K562 (cell line): ENCODE data around the gene IPO13. TPM values are rescaled to one million over a fixed set of nuclear protein-coding genes. Genes with fewer than 3 reads are reported as not detected.

Experiments used
- ATAC-seq: fragments of 200-7000 bp; cut with Tn5 transposase; 3 replicates; pipeline ENCODE4 v1.9.1; 2020; ENCODE audit warnings: moderate library complexity
- BruUV-seq: library from RNA; stranded (reverse); fragments of 400-500 nt; replicated peaks from 2 replicates; lab custom pipeline; 2021; lab: Mats Ljungman, UMichigan
- CTCF ChIA-PET: fragments of 300-600 bp; formaldehyde crosslinking; extraction: SDS; loops from one replicate; lab custom pipeline; 2021; ENCODE audit warnings: low intra/inter-chr PET ratio; lab: Yijun Ruan, JAX
- POLR2A ChIA-PET: fragments of 300-600, 350-650 bp; sonication (Branson Sonifier 250); formaldehyde crosslinking; extraction: SDS; loops from one replicate; lab custom pipeline; 2021; ENCODE audit warnings: antibody characterized with exemption, inconsistent platforms; lab: Yijun Ruan, JAX
- DNase-seq, 4 experiments: peaks; one replicate each; pipeline versions ENCODE4 v3.0.0 to v3.0.0-alpha.2; 2011 to 2018; ENCODE audit warnings: low spot score in 3 of 4, mixed read lengths in 3 of 4; ENCODE audit errors: extremely low read depth in 1 of 4
- FAIRE-seq: peaks from 2 replicates; lab custom pipeline; 2011; peaks lifted over from hg19 to GRCh38; lab: Jason Lieb, UNC
- H2AFZ ChIP-seq: 2 replicates; pipeline ENCODE4 v1.6.0; 2011; ENCODE audit warnings: low read depth, low read length, control low read depth, inconsistent platforms
- H3K27ac ChIP-seq: fragments of 200-600 bp; 3 replicates; pipeline ENCODE4 v1.8.0; 2011; ENCODE audit warnings: low read depth, mild to moderate bottlenecking, control low read depth, inconsistent platforms, low read length, moderate library complexity, mixed read lengths; ENCODE audit errors: extremely low read depth
- H3K27me3 ChIP-seq, 2 experiments: fragments of 300-600 bp in 1 of 2; 2 replicates in 1 of 2; 3 replicates in 1 of 2; pipeline versions ENCODE4 v1.6.0 to v1.8.0; 2011; ENCODE audit warnings: inconsistent platforms in 2 of 2, low read length in 2 of 2, mild to moderate bottlenecking in 1 of 2, mixed read lengths in 1 of 2, moderate library complexity in 1 of 2; ENCODE audit not compliant: control insufficient read depth in 2 of 2, insufficient read depth in 2 of 2
- H3K36me3 ChIP-seq: fragments of 300-600 bp; 3 replicates; pipeline ENCODE4 v1.8.0; 2011; ENCODE audit warnings: mild to moderate bottlenecking, low read length, inconsistent platforms; ENCODE audit not compliant: control insufficient read depth, insufficient read depth
- H3K4me1 ChIP-seq, 2 experiments: fragments of 200-600 bp in 1 of 2; replicated peaks in 1 of 2; 2 replicates in 1 of 2; 3 replicates in 1 of 2; pipeline versions ENCODE4 v1.5.1 to v1.8.0; 2011; ENCODE audit warnings: inconsistent platforms in 2 of 2, low read length in 2 of 2, mild to moderate bottlenecking in 1 of 2, mixed read lengths in 1 of 2, moderate library complexity in 1 of 2; ENCODE audit not compliant: control insufficient read depth in 2 of 2, insufficient read depth in 2 of 2
- H3K4me2 ChIP-seq: 2 replicates; pipeline ENCODE4 v1.6.1; 2011; ENCODE audit warnings: low read length, control low read depth, inconsistent platforms, mixed read lengths; ENCODE audit not compliant: insufficient read depth
- H3K4me3 ChIP-seq: fragments of 200-600 bp; sonication (generic), shearing (Covaris generic); 2 replicates; pipeline ENCODE4 v1.5.1; 2016; ENCODE audit warnings: control low read depth, inconsistent platforms
- H3K79me2 ChIP-seq: fragments of 200-600 bp; 3 replicates; pipeline ENCODE4 v1.8.0; 2011; ENCODE audit warnings: low read length, inconsistent platforms; ENCODE audit not compliant: control insufficient read depth, insufficient read depth
- H3K9ac ChIP-seq, 2 experiments: 2 replicates each; pipeline versions ENCODE4 v1.6.0 to v1.6.1; 2011; ENCODE audit warnings: low read depth in 2 of 2, low read length in 2 of 2, control low read depth in 1 of 2, inconsistent platforms in 1 of 2, mild to moderate bottlenecking in 1 of 2, mixed read lengths in 1 of 2; ENCODE audit not compliant: insufficient read depth in 1 of 2
- H3K9me1 ChIP-seq: one replicate; pipeline ENCODE4 v1.6.0; 2011; ENCODE audit warnings: inconsistent platforms, mild to moderate bottlenecking, low read length, moderate library complexity; ENCODE audit not compliant: control insufficient read depth, insufficient read depth
- H3K9me3 ChIP-seq: replicated peaks from 2 replicates; pipeline ENCODE4 v1.5.1; 2011; ENCODE audit warnings: low read depth, low read length, inconsistent platforms; ENCODE audit not compliant: control insufficient read depth, insufficient read depth
- H4K20me1 ChIP-seq: replicated peaks from 2 replicates; pipeline ENCODE4 v1.6.1; 2011; ENCODE audit warnings: low read length, inconsistent platforms, mixed read lengths; ENCODE audit not compliant: control insufficient read depth, insufficient read depth
- ATF7 ChIP-seq: fragments of 450-650 bp; IDR thresholded peaks from 2 replicates; pipeline ENCODE4 v1.7.1; 2014; ENCODE audit warnings: mild to moderate bottlenecking, moderate library complexity
- DIDO1 ChIP-seq: fragments of 450-650 bp; IDR thresholded peaks from 2 replicates; pipeline ENCODE4 v1.6.1; 2016; ENCODE audit warnings: low read depth, missing biosample characterization, missing genetic modification characterization
- FOXA1 ChIP-seq: fragments of 450-650 bp; IDR thresholded peaks from 2 replicates; pipeline ENCODE4 v1.6.1; 2016; ENCODE audit warnings: mild to moderate bottlenecking, borderline replicate concordance
- FOXO4 ChIP-seq: fragments of 450-650 bp; formaldehyde crosslinking; IDR thresholded peaks from 2 replicates; pipeline ENCODE4 v1.4.0; 2020; ENCODE audit warnings: mild to moderate bottlenecking, moderate library complexity
- FUS ChIP-seq: fragments of 200-400 bp; formaldehyde crosslinking; optimal IDR thresholded peaks from 2 replicates; pipeline ENCODE3; 2017; ENCODE audit warnings: low read depth, low read length
- KLF6 ChIP-seq: fragments of 250-450 bp; sonication (Bioruptor Pico); IDR thresholded peaks from 2 replicates; pipeline ENCODE4 v1.4.0; 2020; ENCODE audit warnings: mild to moderate bottlenecking, moderate library complexity, borderline replicate concordance
- MTA2 ChIP-seq: fragments of 450-650 bp; IDR thresholded peaks from 2 replicates; pipeline ENCODE4 v1.6.1; 2016; ENCODE audit warnings: low read depth
- MTF1 ChIP-seq: fragments of 250-450 bp; sonication (Bioruptor Pico); IDR thresholded peaks from 2 replicates; pipeline ENCODE4 v1.9.0; 2021; ENCODE audit warnings: moderate library complexity, mild to moderate bottlenecking, inconsistent platforms, borderline replicate concordance
- RNF2 ChIP-seq: sonication (generic); IDR thresholded peaks from 2 replicates; pipeline ENCODE4 v1.6.1; 2016
- SMAD1 ChIP-seq: fragments of 150-350 bp; IDR thresholded peaks from 2 replicates; pipeline ENCODE4 v1.6.1; 2014; ENCODE audit warnings: low read length, low read depth; ENCODE audit not compliant: partially characterized antibody
- ZNF124 ChIP-seq: sonication (generic); formaldehyde crosslinking; IDR thresholded peaks from 2 replicates; pipeline ENCODE4 v1.8.1; 2022; ENCODE audit warnings: missing genetic modification reagents
- ZNF77 ChIP-seq: fragments of 250-450 bp; sonication (Bioruptor Pico); IDR thresholded peaks from 2 replicates; pipeline ENCODE4 v1.5.0; 2020
- WGBS: fragments of 100-300 bp; shearing (Covaris generic); methylation state at CpG from one replicate; pipeline ENCODE4 v1.1.6; 2016; ENCODE audit warnings: low coverage, mixed read lengths; ENCODE audit not compliant: insufficient coverage; ENCODE audit errors: missing lambda C conversion rate; 5-methylcytosine and 5-hydroxymethylcytosine counted together
- in situ Hi-C: fragments of 300-500 bp; cut with MboI; formaldehyde crosslinking; loops from 4 replicates; pipeline ENCODE4 v1.15.0; 2018; ENCODE audit warnings: inconsistent platforms, mixed read lengths
- intact Hi-C: fragments of 100-400 bp; cut with micrococcal nuclease; formaldehyde crosslinking; loops from 2 replicates; pipeline ENCODE4 v1.14.2; 2022
- polyA plus RNA-seq, 8 experiments: library from polyadenylated mRNA; depleted of rRNA in 4 of 8; stranded (reverse) in 5 of 8; unstranded in 3 of 8; fragments of >200 nt; fragmentation: Nextera tagmentation in 2 of 8; fragmentation: Illumina TruSeq in 1 of 8; extraction: Ambion mirVana in 2 of 8; extraction: Trizol in 1 of 8; gene quantifications; 2 replicates each; pipeline versions ENCODE4 v1.2.1 to v1.2.3, GENCODE V29; 2011 to 2014; ENCODE audit warnings: inconsistent platforms in 1 of 8, missing spikeins in 1 of 8
- total RNA-seq, 7 experiments: library from RNA; depleted of rRNA in 6 of 7; stranded (reverse); fragments of >200 nt in 6 of 7; fragmentation: Illumina TruSeq in 2 of 7; extraction: Trizol in 2 of 7; gene quantifications; 2 replicates each; pipeline versions ENCODE4 v1.2.1 to v1.2.3, GENCODE V29; 2011 to 2021; ENCODE audit warnings: low replicate concordance in 1 of 7
- TF ChIP-seq, protein P1 (sequence below), 2 experiments: IDR thresholded peaks; 2 replicates each; pipeline ENCODE4 v1.6.1; 2012; ENCODE audit warnings: improper control_type of control experiment in 2 of 2, low read depth in 2 of 2, low read length in 2 of 2, borderline replicate concordance in 1 of 2
- TF ChIP-seq, protein P2 (sequence below): fragments of 250-450 bp; sonication (Bioruptor Pico); IDR thresholded peaks from 2 replicates; pipeline ENCODE4 v1.4.0; 2020; ENCODE audit warnings: mild to moderate bottlenecking, moderate library complexity

IPO13 gene
- total and polyA plus RNA-seq, 9 of the 15 experiments (the other 6 are each of a cell fraction or from before 2014, with no cell fraction given), result 7.0 to 30.8 (median 16.2) TPM

GRCh38 chr1:43935711-43936427, 10.9 kb upstream of the IPO13 start:
- peaks cover 12 to 28% of the 10 kb centered on the region in 2 experiments; a peak in 4 of 5 replicates for H3K4me1 ChIP-seq
- 77% methylated on average over 7 of the region's 48 CpGs for WGBS
- no TSS peak for BruUV-seq
- H3K79me2 ChIP-seq, result no peaks in the 10 kb centered on the region
- 0 out of 2 replicates have a peak, but pooled peaks cover 3% of the 10 kb centered on the region for H4K20me1 ChIP-seq
- CTCF ChIA-PET, result interaction anchor here (0.8 to 4.7 kb wide), 5 partner anchors 100 to 708 kb away, joined by 4 to 79 read pairs (median 9); partner anchors contain the start of gene PTPRF
- H2AFZ ChIP-seq, result no peak overlapping the region
- POLR2A ChIA-PET, result interaction anchor here (0.6 to 2.1 kb wide), 6 partner anchors 8 to 461 kb away, joined by 3 to 21 read pairs (median 4); no protein-coding TSS in a partner anchor
- in situ Hi-C loops (loop anchor here (5.0 to 10.0 kb wide), 2 partner anchors 409 to 701 kb away; no protein-coding TSS in a partner anchor), intact Hi-C loops (no loop called here)
- no peaks in the 10 kb centered on the region for H3K27me3 ChIP-seq
- peak overlapping the region in 1 of 2 experiments; percentile 47; a peak in 1 of 4 replicates for H3K9ac ChIP-seq
- no peak overlapping the region for H3K4me2 ChIP-seq
- no peak overlapping the region for H3K4me3 ChIP-seq
- H3K27ac ChIP-seq, result no peak overlapping the region
- peaks cover 9% of the 10 kb centered on the region for H3K9me1 ChIP-seq
- FAIRE-seq (no peak), ATAC-seq (no peak), DNase-seq (no peak)
- H3K9me3 ChIP-seq, result no peaks in the 10 kb centered on the region
- H3K36me3 ChIP-seq, result peaks cover 4% of the 10 kb centered on the region; the same call in 2 of the 3 replicates
- TF ChIP-seq ATF7, result no peak
- no peak for TF ChIP-seq ZNF77
- TF ChIP-seq, protein P1, sequence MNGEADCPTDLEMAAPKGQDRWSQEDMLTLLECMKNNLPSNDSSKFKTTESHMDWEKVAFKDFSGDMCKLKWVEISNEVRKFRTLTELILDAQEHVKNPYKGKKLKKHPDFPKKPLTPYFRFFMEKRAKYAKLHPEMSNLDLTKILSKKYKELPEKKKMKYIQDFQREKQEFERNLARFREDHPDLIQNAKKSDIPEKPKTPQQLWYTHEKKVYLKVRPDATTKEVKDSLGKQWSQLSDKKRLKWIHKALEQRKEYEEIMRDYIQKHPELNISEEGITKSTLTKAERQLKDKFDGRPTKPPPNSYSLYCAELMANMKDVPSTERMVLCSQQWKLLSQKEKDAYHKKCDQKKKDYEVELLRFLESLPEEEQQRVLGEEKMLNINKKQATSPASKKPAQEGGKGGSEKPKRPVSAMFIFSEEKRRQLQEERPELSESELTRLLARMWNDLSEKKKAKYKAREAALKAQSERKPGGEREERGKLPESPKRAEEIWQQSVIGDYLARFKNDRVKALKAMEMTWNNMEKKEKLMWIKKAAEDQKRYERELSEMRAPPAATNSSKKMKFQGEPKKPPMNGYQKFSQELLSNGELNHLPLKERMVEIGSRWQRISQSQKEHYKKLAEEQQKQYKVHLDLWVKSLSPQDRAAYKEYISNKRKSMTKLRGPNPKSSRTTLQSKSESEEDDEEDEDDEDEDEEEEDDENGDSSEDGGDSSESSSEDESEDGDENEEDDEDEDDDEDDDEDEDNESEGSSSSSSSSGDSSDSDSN (IDR thresholded peaks at IDR 0.05; ENCODE audit: borderline replicate concordance in 1 of 2, low read depth in 2 of 2, low read length in 2 of 2), result no peak
- TF ChIP-seq ZNF124 (CRISPR knock-in tag), result no peak
- TF ChIP-seq RNF2, result no peak
- TF ChIP-seq MTA2, result no peak
- no peak for TF ChIP-seq SMAD1
- no peak for TF ChIP-seq DIDO1 (tag)
- TF ChIP-seq FOXA1, result no peak
- no peak for TF ChIP-seq MTF1 (CRISPR knock-in tag)
- no peak for TF ChIP-seq FOXO4 (CRISPR knock-in tag)
- TF ChIP-seq, protein P2, sequence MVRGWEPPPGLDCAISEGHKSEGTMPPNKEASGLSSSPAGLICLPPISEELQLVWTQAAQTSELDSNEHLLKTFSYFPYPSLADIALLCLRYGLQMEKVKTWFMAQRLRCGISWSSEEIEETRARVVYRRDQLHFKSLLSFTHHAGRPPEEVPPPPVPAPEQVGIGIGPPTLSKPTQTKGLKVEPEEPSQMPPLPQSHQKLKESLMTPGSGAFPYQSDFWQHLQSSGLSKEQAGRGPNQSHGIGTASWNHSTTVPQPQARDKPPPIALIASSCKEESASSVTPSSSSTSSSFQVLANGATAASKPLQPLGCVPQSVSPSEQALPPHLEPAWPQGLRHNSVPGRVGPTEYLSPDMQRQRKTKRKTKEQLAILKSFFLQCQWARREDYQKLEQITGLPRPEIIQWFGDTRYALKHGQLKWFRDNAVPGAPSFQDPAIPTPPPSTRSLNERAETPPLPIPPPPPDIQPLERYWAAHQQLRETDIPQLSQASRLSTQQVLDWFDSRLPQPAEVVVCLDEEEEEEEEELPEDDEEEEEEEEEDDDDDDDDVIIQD (CRISPR knock-in tag), result no peak
- no peak for TF ChIP-seq KLF6 (CRISPR knock-in tag)
- no peak for TF ChIP-seq FUS
